Esophagus muscularis mucosa (tissue), 4 donors: ENCODE results near the gene YDJC. TPM values are rescaled to one million over a fixed set of nuclear protein-coding genes. Genes with fewer than 3 reads are reported as not detected.

Experiments
- DNase-seq: peaks from one replicate; pipeline ENCODE4 v3.0.0-alpha.2; 2017; ENCODE audit errors: extremely low spot score
- H3K27ac ChIP-seq, 4 donors: fragments of 200-600 bp; sonication (generic); replicated peaks in 1 of 4; 1 replicate in 3 of 4; 2 replicates in 1 of 4; pipeline ENCODE4 v1.5.1; 2016 to 2019; ENCODE audit warnings: mild to moderate bottlenecking in 1 of 4
- H3K27me3 ChIP-seq, 4 donors: fragments of 200-600 bp; sonication (generic); one replicate each; pipeline versions ENCODE4 v1.5.1 to v1.6.0; 2016 to 2019
- H3K36me3 ChIP-seq, 4 donors: fragments of 200-600 bp; sonication (generic); one replicate each; pipeline ENCODE4 v1.5.1; 2016 to 2019
- H3K4me1 ChIP-seq, 4 donors: fragments of 200-600 bp; sonication (generic); one replicate each; pipeline ENCODE4 v1.5.1; 2016 to 2019
- H3K4me3 ChIP-seq, 4 donors: fragments of 200-600 bp; sonication (generic); 1 replicate in 2 of 4; 2 replicates in 2 of 4; pipeline ENCODE4 v1.5.1; 2016 to 2019; ENCODE audit warnings: mild to moderate bottlenecking in 4 of 4, moderate library complexity in 1 of 4
- H3K9me3 ChIP-seq, 4 donors: fragments of 200-600 bp; sonication (generic); 1 replicate in 3 of 4; 2 replicates in 1 of 4; pipeline ENCODE4 v1.5.1; 2016 to 2019
- CTCF ChIP-seq, 3 experiments: fragments of 200-600 bp in 2 of 3; fragments of 450-650 bp in 1 of 3; sonication (generic) in 2 of 3; IDR thresholded peaks; one replicate each; pipeline ENCODE4 v1.5.1; 2017 to 2019; ENCODE audit warnings: antibody characterized with exemption in 3 of 3, mild to moderate bottlenecking in 2 of 3, moderate library complexity in 1 of 3
- EP300 ChIP-seq: sonication (generic); formaldehyde crosslinking; IDR thresholded peaks from one replicate; pipeline ENCODE4 v1.6.1; 2017; ENCODE audit warnings: antibody characterized with exemption
- POLR2A ChIP-seq: fragments of 450-650 bp; IDR thresholded peaks from one replicate; pipeline ENCODE4 v1.6.1; 2017; ENCODE audit warnings: antibody characterized with exemption, moderate library complexity, mild to moderate bottlenecking, low read depth
- POLR2AphosphoS5 ChIP-seq, 2 donors: sonication (generic); formaldehyde crosslinking; IDR thresholded peaks; one replicate each; pipeline ENCODE4 v1.6.1; 2017; ENCODE audit warnings: antibody characterized with exemption in 2 of 2
- WGBS: methylation state at CpG from one replicate; pipeline ENCODE4 v1.1.5; 2018; 5-methylcytosine and 5-hydroxymethylcytosine counted together
- intact Hi-C: fragments of 100-400 bp; cut with DNase I; formaldehyde crosslinking; loops from one replicate; pipeline ENCODE4 v1.15.1; 2023
- total RNA-seq, 4 donors: library from RNA; depleted of rRNA; stranded (reverse); fragments of >200 nt; gene quantifications; one replicate each; pipeline versions ENCODE4 v1.1.0 to v1.2.1, GENCODE V29; 2016

The YDJC gene
- total RNA-seq, 4 donors from 2014 or later, result 13.7 to 33.7 (median 26.2) TPM

GRCh38 chr22:21590809-21591641, 38.8 kb downstream of the YDJC start:
- intact Hi-C loops, result no loop called here
- 74% methylated on average over 9 of the region's 9 CpGs for WGBS
- Histone ChIP-seq H3K27me3 (no peaks in the 10 kb centered on the region), H3K9me3 (no peaks in the 10 kb centered on the region), H3K4me3 (no peak overlapping the region), H3K4me1 (peaks cover 67 to 92% (median 77%) of the 10 kb centered on the region in 4 donors), H3K36me3 (peaks cover 11 to 41% (median 35%) of the 10 kb centered on the region in 4 donors), H3K27ac (no peak overlapping the region)
- DNase-seq, result no peak
- no peak for TF ChIP-seq POLR2AphosphoS5 (IDR thresholded peaks at IDR 0.05)
- TF ChIP-seq EP300, result no peak
- no peak for TF ChIP-seq CTCF (IDR thresholded peaks at IDR 0.05)
- TF ChIP-seq POLR2A, result no peak

- H3K27me3 ChIP-seq, result no peaks in the 10 kb centered on the region
- peaks cover 62 to 93% (median 71%) of the 10 kb centered on the region in 4 donors for H3K4me1 ChIP-seq
- DNase-seq, result no peak
- WGBS, result 65% methylated on average over 7 of the region's 8 CpGs
- no peak overlapping the region for H3K4me3 ChIP-seq
- H3K36me3 ChIP-seq, result peaks cover 11 to 25% (median 19%) of the 10 kb centered on the region in 4 donors
- intact Hi-C loops, result no loop called here
- TF ChIP-seq EP300 (no peak), CTCF (IDR thresholded peaks at IDR 0.05) (no peak), POLR2AphosphoS5 (IDR thresholded peaks at IDR 0.05) (no peak), POLR2A (no peak)
- no peak overlapping the region for H3K27ac ChIP-seq
- no peaks in the 10 kb centered on the region for H3K9me3 ChIP-seq
Observed at GRCh38 chr22:21589396-21589795, 40.4 kb downstream of the YDJC start.

GRCh38 chr22:21587803-21588611, 41.8 kb downstream of the YDJC start:
- Histone ChIP-seq H3K36me3 (peaks cover 2 to 11% (median 5%) of the 10 kb centered on the region in 4 donors), H3K27ac (no peak overlapping the region), H3K27me3 (no peaks in the 10 kb centered on the region), H3K4me1 (peaks cover 52 to 88% (median 68%) of the 10 kb centered on the region in 4 donors), H3K4me3 (no peak overlapping the region), H3K9me3 (no peaks in the 10 kb centered on the region)
- TF ChIP-seq POLR2A (no peak), CTCF (IDR thresholded peaks at IDR 0.05) (no peak), POLR2AphosphoS5 (IDR thresholded peaks at IDR 0.05) (no peak), EP300 (no peak)
- intact Hi-C loops, result no loop called here
- no peak for DNase-seq
- 60% methylated on average over 4 of the region's 4 CpGs for whole genome bisulfite sequencing

GRCh38 chr22:21585389-21585788, 44.4 kb downstream of the YDJC start:
- TF ChIP-seq EP300 (no peak), CTCF (IDR thresholded peaks at IDR 0.05) (no peak), POLR2AphosphoS5 (IDR thresholded peaks at IDR 0.05) (no peak), POLR2A (no peak)
- peaks cover 36 to 88% (median 61%) of the 10 kb centered on the region in 4 donors for H3K4me1 ChIP-seq
- no peak overlapping the region for H3K4me3 ChIP-seq
- no peak overlapping the region for H3K27ac ChIP-seq
- intact Hi-C loops, result no loop called here
- peaks cover 0 to 4% (median 0%) of the 10 kb centered on the region in 4 donors for H3K36me3 ChIP-seq
- 82% methylated on average over 2 of the region's 2 CpGs for WGBS
- DNase-seq, result no peak
- no peaks in the 10 kb centered on the region for H3K27me3 ChIP-seq
- H3K9me3 ChIP-seq, result no peaks in the 10 kb centered on the region
